GM18520 (cell line): ENCODE results near the gene CCL17.
A peak's percentile ranks its signal among the peaks of the same experiment; 100 is the strongest.
"Not testable (repeated sequence)": the region's sequence is repeated elsewhere in the genome, so short reads cannot be mapped to it uniquely, and the experiment has no call there.

Source experiments
- ATAC-seq: cut with Tn5 transposase; IDR thresholded peaks from one replicate; pipeline ENCODE4 v1.9.1; 2021; ENCODE audit not compliant: unreplicated experiment

The CCL17 gene

DNA sequence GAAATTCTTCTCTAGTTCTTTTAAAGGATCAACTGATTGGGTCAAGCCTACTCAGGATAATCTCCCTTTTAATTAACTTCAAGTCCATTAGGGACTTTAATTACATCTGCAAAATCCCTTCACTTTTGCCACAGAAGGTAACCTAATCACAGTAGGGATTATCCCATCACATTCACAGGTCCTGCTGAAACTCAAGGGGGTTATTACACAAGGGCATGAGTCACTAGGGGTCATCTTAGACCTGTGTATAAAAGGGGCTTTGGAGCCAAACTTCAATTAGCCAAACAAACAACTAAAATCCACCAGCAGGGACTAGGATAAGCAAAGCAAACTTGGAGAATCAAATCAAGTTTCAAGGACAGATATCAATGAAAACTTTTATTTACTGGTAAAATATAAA, 23.3 kb downstream of the CCL17 start:
- ATAC-seq, result no peak

DNA sequence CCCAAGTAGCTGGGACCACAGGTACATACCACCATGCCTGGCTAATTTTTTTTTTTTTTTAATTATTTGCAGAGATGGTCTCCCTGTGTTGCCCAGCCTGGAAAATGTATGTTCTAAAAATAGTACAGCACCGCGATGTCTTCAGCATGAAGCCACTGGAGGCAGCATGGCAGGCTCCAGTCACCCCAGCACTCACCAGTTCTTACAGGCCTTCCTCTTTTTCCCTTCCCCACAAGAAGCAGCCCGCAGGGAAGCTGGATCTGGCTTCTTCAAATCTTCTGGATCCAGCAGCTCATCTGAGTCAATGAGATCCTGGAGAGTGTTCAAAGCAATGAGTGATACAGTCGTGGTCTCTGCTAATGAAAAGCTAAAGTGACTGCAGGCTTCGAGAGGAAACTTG, 26.4 kb downstream of the CCL17 start:
- no peak for ATAC-seq

DNA sequence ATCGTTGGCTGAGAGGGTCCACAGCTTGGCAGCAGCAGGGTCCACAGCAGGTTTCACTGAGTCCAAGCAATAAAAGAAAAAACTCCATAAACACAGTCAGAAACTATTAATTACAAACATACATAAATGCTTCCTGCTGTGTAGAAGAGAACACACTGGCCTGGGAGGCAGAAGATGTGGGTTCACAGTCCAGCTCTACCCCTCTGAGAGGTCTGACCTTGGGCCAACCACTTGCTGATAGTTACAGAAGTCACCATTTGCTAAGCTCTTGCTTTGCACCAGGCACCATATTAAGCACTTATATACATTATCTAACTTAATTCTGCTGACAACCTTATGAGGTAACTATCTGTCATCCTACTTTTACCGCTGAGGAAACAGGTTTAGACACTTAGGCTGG, 27.9 kb downstream of the CCL17 start:
- no peak for ATAC-seq

DNA sequence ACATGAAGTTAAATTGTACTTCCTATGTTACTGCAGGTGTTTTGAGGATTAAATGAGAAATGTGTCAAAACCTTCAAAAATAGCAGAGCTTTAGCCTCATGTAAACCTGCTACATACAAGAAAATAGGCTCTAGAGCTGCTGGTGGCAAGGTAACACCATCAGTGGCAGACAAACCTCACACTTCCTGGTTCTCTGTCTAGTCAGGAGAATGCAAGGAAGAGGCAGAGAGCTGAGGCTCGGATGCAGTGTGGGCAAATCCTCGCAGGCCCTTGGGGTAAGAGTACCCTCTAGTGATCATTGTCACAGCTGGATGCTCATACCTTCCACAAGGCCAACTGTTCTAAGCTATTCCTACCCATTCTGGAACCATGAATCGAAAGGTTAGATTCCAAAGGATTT, 28.4 kb downstream of the CCL17 start:
- ATAC-seq, result no peak

DNA sequence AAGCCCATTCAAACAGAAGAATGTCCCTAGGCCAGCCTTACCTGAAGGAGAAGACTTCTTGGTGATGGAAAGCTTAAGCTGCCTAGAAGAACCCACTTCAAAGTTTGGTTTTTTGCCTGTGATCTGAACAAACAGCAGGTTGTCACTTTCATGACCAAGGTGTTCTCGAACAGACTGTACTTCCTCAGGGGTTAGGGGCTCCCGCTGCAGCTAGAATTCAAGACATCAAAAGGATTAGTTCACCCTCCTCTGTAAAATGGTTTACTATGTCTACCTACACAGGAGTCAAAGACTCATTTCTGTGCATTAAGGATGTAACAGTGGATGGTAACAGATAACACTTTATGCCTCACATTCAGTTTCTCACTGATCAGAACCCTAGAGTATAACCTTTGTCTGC, 29.4 kb downstream of the CCL17 start:
- no peak for ATAC-seq

DNA sequence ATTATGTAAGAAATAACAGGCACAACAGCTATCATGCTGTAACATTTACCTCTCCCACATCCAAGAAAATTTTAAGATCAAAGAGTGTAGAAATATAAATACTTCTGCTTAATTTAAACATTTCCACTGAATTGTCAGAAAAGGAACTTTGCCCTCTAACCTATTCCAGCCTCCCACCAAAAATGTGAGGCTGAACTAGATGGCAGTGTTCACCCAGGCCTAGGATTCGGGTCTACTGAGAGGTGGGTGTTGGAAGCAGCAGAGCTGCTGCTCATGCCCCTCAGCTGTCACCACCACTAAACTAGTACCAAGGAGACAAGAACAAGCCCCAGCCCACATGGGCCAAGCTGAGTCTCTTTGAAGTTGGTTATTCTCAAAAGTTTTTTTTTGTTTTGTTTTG, 31.3 kb downstream of the CCL17 start:
- ATAC-seq, result no peak

DNA sequence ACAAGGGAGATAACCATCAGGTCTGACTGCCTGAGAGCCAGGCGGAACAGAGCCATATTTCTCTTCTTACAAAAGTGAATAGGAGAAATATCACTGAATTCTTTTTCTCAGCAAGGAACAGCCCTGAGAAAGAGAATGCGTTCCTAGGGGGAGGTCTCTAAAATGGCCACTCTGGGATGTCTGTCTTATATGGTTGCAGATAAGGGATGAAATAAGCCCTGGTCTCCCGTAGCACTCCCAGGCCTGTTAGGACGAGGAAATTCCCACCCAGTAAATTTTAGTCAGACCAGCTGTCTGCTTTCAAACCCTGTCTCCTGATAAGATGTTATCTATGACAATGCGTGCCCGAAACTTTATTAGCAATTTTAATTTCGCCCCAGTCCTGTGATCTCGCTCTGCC, 35.4 kb downstream of the CCL17 start:
- not testable (repeated sequence) for ATAC-seq

DNA sequence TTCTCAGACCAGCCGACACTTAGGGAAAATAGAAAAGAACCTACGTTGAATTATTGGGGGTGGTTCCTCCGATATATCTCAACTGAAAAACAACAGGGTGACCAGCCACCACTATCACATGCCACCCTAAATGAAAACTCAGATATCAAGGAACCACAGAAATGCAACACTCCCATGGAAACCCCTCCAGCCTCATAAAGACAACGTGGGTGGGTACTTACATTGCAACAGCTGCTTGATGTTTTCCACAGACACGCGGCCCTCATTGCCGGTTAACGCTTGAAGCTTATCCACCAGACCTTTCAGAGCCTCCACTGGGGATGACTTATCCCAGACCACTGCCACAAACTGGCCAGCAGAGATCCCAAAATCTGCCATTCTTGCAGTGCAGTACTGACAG, 36.0 kb downstream of the CCL17 start:
- ATAC-seq, result not testable (repeated sequence)

DNA sequence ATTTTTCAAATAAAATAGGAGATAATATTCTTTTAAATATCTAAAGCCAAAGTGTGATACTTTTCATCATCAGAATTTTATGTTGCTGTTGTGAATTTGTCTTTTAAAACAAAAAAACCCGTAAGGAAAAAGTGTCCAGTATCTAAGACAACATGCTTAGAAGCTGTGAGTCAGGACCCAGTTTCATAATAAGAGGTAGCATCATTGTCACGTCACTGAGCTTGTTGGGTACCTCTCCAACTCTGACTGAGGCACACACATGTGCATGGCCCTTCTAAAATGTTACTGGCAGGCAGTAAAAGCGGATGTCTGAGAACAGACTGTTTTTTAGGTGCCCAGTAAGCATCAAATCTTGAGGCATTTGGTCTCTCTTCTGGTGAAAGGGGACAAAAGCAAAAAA, 40.1 kb downstream of the CCL17 start:
- no peak for ATAC-seq

DNA sequence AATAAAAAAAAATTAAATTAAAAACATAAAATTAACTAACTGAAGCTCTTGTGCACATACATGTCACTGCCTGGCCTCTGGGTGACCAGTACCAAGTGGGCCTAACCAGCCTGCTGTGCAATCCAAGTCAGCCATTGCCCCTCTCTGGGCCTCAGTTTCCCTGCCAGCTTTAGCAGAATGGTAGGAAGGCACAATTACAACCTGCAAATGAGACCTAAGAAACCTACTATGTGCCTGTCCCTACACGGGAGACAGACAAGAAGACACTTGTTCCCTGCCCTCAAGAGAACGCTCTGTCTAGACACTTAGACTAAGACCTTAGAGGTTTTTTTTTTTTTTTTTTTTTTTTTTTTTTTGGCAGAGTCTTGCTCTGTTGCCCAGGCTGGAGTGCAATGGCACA, 40.9 kb downstream of the CCL17 start:
- ATAC-seq, result no peak

DNA sequence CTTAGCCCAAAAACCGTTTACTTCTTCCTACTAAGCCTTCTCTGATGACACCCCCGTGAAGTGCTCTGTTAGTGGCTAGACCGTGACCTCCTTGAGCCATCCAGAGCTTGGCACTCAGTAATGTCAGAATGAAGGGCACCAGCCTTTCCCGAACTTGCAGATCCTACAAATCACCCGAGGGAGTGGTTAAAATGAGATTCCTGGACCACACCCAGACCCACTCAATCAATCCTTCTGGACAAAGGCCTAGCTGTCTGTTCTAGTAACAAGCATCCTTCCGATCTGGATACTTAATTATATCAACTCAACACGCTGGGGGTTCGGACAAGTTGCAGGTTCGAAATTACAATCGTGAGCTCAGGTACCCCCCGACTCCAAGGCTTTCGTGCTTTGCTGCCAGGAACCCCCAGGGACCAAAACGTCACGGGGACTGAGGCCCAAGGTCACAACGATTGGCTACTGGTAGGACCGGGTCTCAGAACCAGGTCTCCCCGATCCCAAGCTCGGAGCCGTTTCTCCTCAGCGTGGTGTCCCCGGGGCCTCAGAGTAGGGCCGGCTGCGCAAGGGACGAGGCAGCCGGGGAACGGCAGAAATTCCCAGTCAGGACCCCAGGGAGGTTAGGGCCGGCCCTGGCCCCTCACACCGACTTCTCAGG, 42.1 kb downstream of the CCL17 start:
- ATAC-seq, result peak; percentile 7

DNA sequence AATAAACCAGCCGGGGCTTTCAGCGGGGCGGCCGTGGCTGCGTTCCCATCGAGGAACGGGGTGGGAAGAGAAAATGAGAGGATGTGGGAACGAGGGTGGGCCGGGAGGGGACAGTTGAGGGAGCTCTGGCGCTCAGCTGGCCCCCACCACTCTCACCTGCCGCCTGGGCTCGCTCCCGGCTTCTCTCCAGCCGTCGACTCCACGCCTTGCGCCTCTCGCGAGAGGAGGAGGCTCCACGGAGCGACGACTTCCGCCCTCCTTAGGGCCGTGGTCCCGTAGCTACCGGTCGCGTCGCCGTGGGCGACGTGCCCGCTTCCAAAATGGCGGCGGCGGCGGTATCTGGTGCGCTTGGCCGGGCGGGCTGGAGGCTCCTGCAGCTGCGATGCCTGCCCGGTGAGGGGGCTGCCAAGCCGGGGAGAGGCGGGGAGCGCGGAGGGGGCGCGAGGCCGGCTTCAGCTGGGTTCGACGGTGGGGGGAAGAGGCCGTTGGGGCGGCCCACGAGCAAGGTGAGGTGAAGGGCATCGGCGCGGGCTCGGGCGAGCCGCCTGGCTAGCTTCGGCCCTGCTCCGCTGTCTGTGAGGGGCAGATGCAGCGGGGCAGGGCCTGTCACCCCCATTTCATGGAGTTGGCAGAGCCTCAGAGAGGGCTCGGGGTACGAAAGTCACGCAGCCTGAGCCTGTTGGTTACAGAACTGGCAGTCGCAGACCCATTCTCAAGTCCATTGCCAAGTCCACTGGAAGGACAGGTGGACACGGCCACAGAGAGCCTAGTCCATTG, 42.8 kb downstream of the CCL17 start, which contains the start of the genes CIAPIN1 and COQ9:
CIAPIN1 (minus strand) TSS at position 200 of the 777 bp plus-strand sequence. CDS start 6,457 bp downstream, outside the sequence.
COQ9 (plus strand) TSS at position 294 of the 777 bp plus-strand sequence; CDS start at position 321, 27 bp downstream.
- ATAC-seq, result peak; percentile 97

DNA sequence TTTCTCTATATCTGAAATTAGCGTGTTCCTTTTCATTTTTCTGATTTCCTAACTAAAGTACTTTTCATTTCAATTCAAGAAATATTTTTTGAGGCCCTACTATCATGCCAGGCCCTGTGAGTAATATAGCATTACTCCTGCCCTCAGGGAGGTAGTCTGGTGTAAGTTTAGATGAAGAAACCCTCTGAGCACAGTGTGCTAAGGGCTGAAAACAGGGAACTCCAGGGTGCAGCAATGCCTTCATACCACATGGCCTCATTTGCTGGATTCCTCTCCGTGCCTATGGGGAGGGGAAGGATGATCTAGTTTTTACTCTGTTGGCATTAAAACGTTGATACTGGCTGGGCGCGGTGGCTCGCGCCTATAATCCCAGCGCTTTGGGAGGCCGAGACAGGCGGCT, 47.5 kb downstream of the CCL17 start:
- ATAC-seq, result no peak

DNA sequence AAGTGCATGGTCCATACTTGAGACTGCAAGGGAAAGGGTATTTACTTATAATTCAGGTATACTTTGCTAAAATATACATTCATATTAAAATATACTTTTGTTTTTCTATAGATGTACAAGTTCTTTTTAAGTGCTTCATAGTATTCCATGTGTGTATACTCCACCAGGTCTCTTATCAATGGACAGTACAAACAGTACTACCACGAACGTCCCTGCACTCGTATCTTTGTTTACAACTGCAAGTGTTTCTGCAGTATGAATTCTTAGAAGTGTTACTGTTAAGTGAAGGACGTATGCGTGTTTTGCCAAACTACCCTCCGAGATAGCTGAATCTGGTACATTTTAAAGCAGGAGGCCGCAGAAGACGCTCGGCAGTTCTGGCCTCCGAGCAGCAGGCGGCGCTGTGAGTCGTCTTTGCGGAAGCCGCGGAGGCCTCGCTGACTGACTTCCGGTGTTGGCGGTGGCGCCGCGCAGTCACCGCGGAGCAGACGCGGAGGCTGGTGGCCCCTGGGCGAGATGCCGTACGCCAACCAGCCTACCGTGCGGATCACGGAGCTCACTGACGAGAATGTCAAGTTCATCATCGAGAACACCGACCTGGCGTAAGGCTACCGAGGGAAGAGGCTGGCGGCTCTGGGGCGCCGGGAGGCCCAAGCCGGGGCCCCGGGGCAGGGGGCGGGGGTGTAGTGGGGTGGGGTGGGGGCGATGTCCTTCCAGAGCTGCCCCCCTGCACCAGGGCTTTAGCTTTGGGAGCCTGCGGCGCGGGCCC, 57.8 kb downstream of the CCL17 start, which contains the start of gene POLR2C:
POLR2C (plus strand) TSS at position 471 of the 769 bp plus-strand sequence; CDS start at position 517, 46 bp downstream.
- peak; percentile 75 for ATAC-seq

DNA sequence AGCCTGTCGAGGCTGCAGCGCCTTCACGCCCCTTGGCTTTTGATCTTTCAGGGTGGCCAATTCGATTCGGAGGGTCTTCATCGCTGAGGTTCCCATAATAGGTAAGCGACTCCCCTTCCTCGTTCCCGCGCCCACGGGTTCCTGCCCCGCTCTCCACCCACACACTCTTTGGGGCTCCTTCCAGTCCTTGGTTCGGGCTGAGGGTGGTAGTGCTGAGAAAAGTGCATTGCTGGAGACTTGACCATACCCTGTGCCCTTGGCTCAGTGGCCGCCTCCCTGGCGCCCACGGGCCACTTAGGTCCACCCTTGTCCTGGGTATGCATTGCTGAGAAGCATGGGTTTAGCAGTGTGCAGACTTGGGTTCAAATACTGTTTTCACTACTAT, 58.4 kb downstream of the CCL17 start:
- no peak for ATAC-seq

DNA sequence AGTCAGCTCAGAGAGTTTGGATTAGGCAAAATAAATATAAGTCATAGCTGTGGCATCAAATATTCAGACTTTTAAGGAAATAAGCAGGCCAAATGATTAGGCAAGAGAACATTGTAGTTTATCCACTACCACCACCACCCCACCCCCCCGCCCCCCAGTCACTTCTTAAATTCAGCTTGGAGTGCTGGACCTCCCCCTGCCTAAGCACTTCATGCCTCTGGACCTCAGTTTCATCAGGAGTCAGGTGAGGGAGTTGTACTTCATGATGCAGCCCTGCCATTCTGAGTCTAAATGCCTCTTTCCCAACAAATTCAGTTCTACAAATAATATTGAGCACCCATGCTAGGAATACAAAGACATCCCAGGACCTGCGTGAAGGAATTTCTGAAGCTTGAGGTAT, 60.0 kb downstream of the CCL17 start:
- no peak for ATAC-seq
